Airway epithelial cell (primary cell): ENCODE measurements around the gene USP20. TPM values are rescaled to one million over a fixed set of nuclear protein-coding genes. Genes with fewer than 3 reads are reported as not detected.

Source experiments
- total RNA-seq: library from RNA; depleted of rRNA; stranded (reverse); fragments of >200 nt; gene quantifications from 2 replicates; pipeline ENCODE4 v1.2.3, GENCODE V29; 2015

USP20 gene
- 16.2 and 19.2 TPM in 2 replicates for total RNA-seq

DNA sequence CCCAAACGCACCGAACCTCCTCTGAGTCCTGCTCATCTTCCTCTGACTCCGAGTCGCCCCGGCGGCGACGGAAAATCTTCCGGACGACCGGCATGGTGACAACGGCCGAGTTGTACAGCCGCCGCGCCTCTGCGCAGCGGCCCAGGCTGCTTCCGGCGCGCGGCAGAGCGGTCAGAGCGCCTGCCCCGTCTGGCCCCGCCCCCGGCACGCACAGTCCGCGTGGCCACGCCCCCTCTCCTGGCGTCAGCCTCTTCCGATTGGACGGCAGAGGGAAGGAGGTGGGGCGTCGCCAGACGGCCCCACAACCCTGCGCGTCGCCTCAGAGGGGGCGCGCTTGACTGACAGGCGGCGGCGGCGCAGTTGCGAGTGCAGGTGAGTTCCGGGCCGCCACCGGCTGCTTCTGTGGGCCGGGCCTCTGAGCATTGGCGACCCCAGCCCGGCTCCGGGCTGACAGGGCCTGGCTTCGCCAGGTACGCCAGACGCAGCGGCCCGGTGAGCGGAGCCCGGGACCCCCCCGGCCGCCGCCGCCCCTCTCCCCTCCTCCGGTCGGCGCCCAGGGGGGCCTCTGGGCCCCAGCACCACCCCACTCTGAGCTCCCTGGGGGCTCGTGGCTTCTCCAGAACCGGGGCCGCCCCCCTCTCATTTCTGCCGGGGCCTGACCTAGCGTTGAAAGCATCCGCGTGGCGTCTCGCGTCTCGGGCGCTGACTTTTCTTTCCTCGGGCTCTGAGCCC lies at the start of gene USP20, which contains the start of gene C9orf78:
Gene USP20, plus strand, starts transcription at position 331 of the 732 bp plus-strand sequence. CDS start 17,098 bp downstream, outside the sequence.
Gene C9orf78, minus strand, starts transcription at position 148 of the 732 bp plus-strand sequence. Its CDS starts 54 bp downstream, at position 94.

GRCh38 chr9:129802833-129803675 lies 32.2 kb upstream of the USP20 start, which contains the start of gene TOR1B:
TOR1B (plus strand) TSS chr9:129803184; CDS start chr9:129803213, 29 bp downstream.

GRCh38 chr9:129823935-129824601 lies 11.2 kb upstream of the USP20 start, which contains the start of gene TOR1A:
TOR1A (minus strand) TSS chr9:129824136; CDS start chr9:129824085, 51 bp downstream.

Other genes with a start within 250 kb of the USP20 start
- not detected in 2 replicates for gene C9orf50, start 214.4 kb upstream of the USP20 start, total RNA-seq
- gene NTMT1, start 209.3 kb upstream of the USP20 start, total RNA-seq: 23.4 and 50.6 TPM in 2 replicates
- gene ASB6, start 193.3 kb upstream of the USP20 start, total RNA-seq: 22.3 and 26.7 TPM in 2 replicates
- 0.33 and 1.2 TPM in 2 replicates for gene PRRX2, start 169.8 kb upstream of the USP20 start, total RNA-seq
- 39.3 and 40.9 TPM in 2 replicates for gene PTGES, start 82.4 kb upstream of the USP20 start, total RNA-seq
- gene TOR1B, start 32.3 kb upstream of the USP20 start, total RNA-seq: 16.9 and 30.3 TPM in 2 replicates
- gene TOR1A, start 11.3 kb upstream of the USP20 start, total RNA-seq: 29.5 and 45.5 TPM in 2 replicates
- gene C9orf78, start 183 bp upstream of the USP20 start, total RNA-seq: 33.7 and 38.4 TPM in 2 replicates
- 9.1 and 13.5 TPM in 2 replicates for gene FNBP1, start 207.7 kb downstream of the USP20 start, total RNA-seq
- 12.3 and 20.6 TPM in 2 replicates for gene GPR107, start 218.4 kb downstream of the USP20 start, total RNA-seq